Measurements from ENCODE around the gene ZNF582.

The ZNF582 gene

GRCh38 chr19:56360841-56361240 lies 32.5 kb downstream of the ZNF582 start:
- H3F3A ChIP-seq (ENCODE audit: insufficient read depth, low read length) = no peaks in the 10 kb centered on the region
- no peak overlapping the region for H3K4me2 ChIP-seq (ENCODE audit: low read length)

DNA sequence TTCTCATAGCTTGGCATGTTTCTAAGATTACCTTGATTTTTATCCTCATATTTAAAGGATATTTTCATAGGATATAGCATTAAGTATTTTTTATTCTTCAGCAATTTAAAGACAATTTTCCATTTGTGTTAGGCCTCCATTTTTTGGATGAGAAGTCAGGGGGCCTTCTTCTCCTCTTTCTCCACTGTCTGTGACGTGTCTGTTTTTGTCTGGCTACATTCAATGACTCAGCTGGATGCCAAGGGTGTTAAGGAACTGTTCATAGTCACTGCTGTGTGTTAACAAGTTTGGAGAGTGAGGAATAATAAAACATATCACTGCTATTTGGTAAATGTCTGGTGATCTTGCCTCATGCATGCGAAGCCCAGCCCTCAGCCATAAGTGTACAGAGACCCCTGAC lies 36.4 kb downstream of the ZNF582 start:
- no peaks in the 10 kb centered on the region for H3K36me3 ChIP-seq (ENCODE audit: insufficient read depth, low read length)
- H3K9me2 ChIP-seq (ENCODE audit: low read depth, low read length) = no peaks in the 10 kb centered on the region
- no peaks in the 10 kb centered on the region for H3K4me1 ChIP-seq (ENCODE audit: insufficient read depth, low read length, severe bottlenecking)
- no peak for TF ChIP-seq EZH2 (IDR thresholded peaks at IDR 0.05; ENCODE audit: borderline replicate concordance, low read length)
- TF ChIP-seq, protein P1, sequence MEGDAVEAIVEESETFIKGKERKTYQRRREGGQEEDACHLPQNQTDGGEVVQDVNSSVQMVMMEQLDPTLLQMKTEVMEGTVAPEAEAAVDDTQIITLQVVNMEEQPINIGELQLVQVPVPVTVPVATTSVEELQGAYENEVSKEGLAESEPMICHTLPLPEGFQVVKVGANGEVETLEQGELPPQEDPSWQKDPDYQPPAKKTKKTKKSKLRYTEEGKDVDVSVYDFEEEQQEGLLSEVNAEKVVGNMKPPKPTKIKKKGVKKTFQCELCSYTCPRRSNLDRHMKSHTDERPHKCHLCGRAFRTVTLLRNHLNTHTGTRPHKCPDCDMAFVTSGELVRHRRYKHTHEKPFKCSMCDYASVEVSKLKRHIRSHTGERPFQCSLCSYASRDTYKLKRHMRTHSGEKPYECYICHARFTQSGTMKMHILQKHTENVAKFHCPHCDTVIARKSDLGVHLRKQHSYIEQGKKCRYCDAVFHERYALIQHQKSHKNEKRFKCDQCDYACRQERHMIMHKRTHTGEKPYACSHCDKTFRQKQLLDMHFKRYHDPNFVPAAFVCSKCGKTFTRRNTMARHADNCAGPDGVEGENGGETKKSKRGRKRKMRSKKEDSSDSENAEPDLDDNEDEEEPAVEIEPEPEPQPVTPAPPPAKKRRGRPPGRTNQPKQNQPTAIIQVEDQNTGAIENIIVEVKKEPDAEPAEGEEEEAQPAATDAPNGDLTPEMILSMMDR (IDR thresholded peaks at IDR 0.05; ENCODE audit: low read length) = no peak
- H3K4me3 ChIP-seq (ENCODE audit: low read depth, low read length, poor library complexity, severe bottlenecking) = no peak overlapping the region
- H3K79me2 ChIP-seq (ENCODE audit: insufficient read depth, low read length) = no peaks in the 10 kb centered on the region
- no peak overlapping the region for H3K9ac ChIP-seq (ENCODE audit: low read length)
- no peaks in the 10 kb centered on the region for H3F3A ChIP-seq (ENCODE audit: insufficient read depth, low read length)
- no peaks in the 10 kb centered on the region for H3K9me3 ChIP-seq (ENCODE audit: low read length)
- no peak overlapping the region for H3K4me2 ChIP-seq (ENCODE audit: low read length)
- H4K20me1 ChIP-seq (ENCODE audit: insufficient read depth, low read length) = no peaks in the 10 kb centered on the region
- H3K27ac ChIP-seq (ENCODE audit: low read depth, low read length, poor library complexity, severe bottlenecking) = no peak overlapping the region
- H2AFZ ChIP-seq (ENCODE audit: low read length) = no peak overlapping the region
- no peaks in the 10 kb centered on the region for H3K27me3 ChIP-seq (ENCODE audit: insufficient read depth, low read length)

More at GRCh38 chr19:56360841-56361240, 32.5 kb downstream of the ZNF582 start:
- Histone ChIP-seq H3K9ac (ENCODE audit: low read length) (no peak overlapping the region), H3K9me3 (ENCODE audit: low read length) (no peaks in the 10 kb centered on the region), H3K4me1 (ENCODE audit: insufficient read depth, low read length, severe bottlenecking) (no peaks in the 10 kb centered on the region), H4K20me1 (ENCODE audit: insufficient read depth, low read length) (no peaks in the 10 kb centered on the region), H3K36me3 (ENCODE audit: insufficient read depth, low read length) (no peaks in the 10 kb centered on the region), H2AFZ (ENCODE audit: low read length) (no peak overlapping the region), H3K4me3 (ENCODE audit: low read depth, low read length, poor library complexity, severe bottlenecking) (no peak overlapping the region), H3K79me2 (ENCODE audit: insufficient read depth, low read length) (no peaks in the 10 kb centered on the region), H3K9me2 (ENCODE audit: low read depth, low read length) (no peaks in the 10 kb centered on the region), H3K27ac (ENCODE audit: low read depth, low read length, poor library complexity, severe bottlenecking) (no peak overlapping the region), H3K27me3 (ENCODE audit: insufficient read depth, low read length) (no peaks in the 10 kb centered on the region)
- no peak for TF ChIP-seq EZH2 (IDR thresholded peaks at IDR 0.05; ENCODE audit: borderline replicate concordance, low read length)
- TF ChIP-seq, protein P1 (IDR thresholded peaks at IDR 0.05; ENCODE audit: low read length) = no peak

DNA sequence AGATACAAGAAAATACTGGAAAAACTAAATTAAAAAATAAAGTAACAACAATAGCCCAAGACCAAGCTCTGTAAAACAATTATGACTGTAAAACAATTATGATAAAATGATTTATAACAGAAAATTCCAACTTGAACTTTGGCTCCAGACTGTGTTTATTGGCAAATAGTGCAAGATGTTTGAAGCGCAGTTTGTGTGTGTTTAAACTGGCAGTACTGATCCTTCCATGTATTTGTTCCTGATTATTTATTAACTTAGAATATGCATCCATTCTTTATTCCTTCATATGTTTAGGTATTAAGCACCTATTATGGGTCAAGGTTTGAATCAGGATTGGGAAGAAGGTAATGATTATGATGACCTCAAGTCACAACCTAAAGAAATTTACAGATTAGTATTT lies 37.8 kb downstream of the ZNF582 start:
- H3K9me3 ChIP-seq (ENCODE audit: low read length) = no peaks in the 10 kb centered on the region

More for the DNA sequence above, 37.8 kb downstream of the ZNF582 start:
- Histone ChIP-seq H3K9me2 (ENCODE audit: low read depth, low read length) (no peaks in the 10 kb centered on the region), H3K4me2 (ENCODE audit: low read length) (no peak overlapping the region), H3K27ac (ENCODE audit: low read depth, low read length, poor library complexity, severe bottlenecking) (no peak overlapping the region), H3K4me3 (ENCODE audit: low read depth, low read length, poor library complexity, severe bottlenecking) (no peak overlapping the region), H3K4me1 (ENCODE audit: insufficient read depth, low read length, severe bottlenecking) (no peaks in the 10 kb centered on the region), H3K36me3 (ENCODE audit: insufficient read depth, low read length) (no peaks in the 10 kb centered on the region), H3K9ac (ENCODE audit: low read length) (no peak overlapping the region), H4K20me1 (ENCODE audit: insufficient read depth, low read length) (no peaks in the 10 kb centered on the region), H3K27me3 (ENCODE audit: insufficient read depth, low read length) (no peaks in the 10 kb centered on the region), H2AFZ (ENCODE audit: low read length) (no peak overlapping the region), H3K79me2 (ENCODE audit: insufficient read depth, low read length) (no peaks in the 10 kb centered on the region), H3F3A (ENCODE audit: insufficient read depth, low read length) (no peaks in the 10 kb centered on the region)
- TF ChIP-seq, protein P1 (IDR thresholded peaks at IDR 0.05; ENCODE audit: low read length) = no peak
- no peak for TF ChIP-seq EZH2 (IDR thresholded peaks at IDR 0.05; ENCODE audit: borderline replicate concordance, low read length)
